Caco-2 (cell line): Measurements from ENCODE around the gene BYSL. TPM values are rescaled to one million over a fixed set of nuclear protein-coding genes. Genes with fewer than 3 reads are reported as not detected.

ENCODE experiments used
- BruUV-seq: library from RNA; stranded (reverse); fragments of 400-500 nt; replicated peaks from 2 replicates; lab custom pipeline; 2021; lab: Mats Ljungman, UMichigan
- CTCF ChIA-PET: fragments of 300-600 bp; sonication (Branson Sonifier 250); formaldehyde crosslinking; loops from one replicate; lab custom pipeline; 2022; ENCODE audit warnings: antibody characterized with exemption; lab: Charles Lee
- POLR2A ChIA-PET: fragments of 300-600 bp; sonication (Branson Sonifier 250); formaldehyde crosslinking; loops from one replicate; lab custom pipeline; 2022; ENCODE audit warnings: antibody characterized with exemption; lab: Charles Lee
- DNase-seq, 2 experiments: peaks; one replicate each; pipeline versions ENCODE4 v3.0.0 to v3.0.0-alpha.2; 2020 to 2022
- H3K27me3 ChIP-seq: replicated peaks from 2 replicates; pipeline ENCODE4 v1.6.0; 2011; ENCODE audit warnings: low read length; ENCODE audit not compliant: control insufficient read depth, insufficient read depth
- H3K36me3 ChIP-seq: 2 replicates; pipeline ENCODE4 v1.5.1; 2011; ENCODE audit warnings: low read length; ENCODE audit not compliant: control insufficient read depth, insufficient read depth
- H3K4me1 ChIP-seq: fragments of 250-450 bp; sonication (Bioruptor Pico); 2 replicates; pipeline ENCODE4 v1.5.1; 2020; ENCODE audit warnings: mild to moderate bottlenecking
- H3K4me3 ChIP-seq: 2 replicates; pipeline ENCODE4 v1.5.1; 2011; ENCODE audit warnings: low read depth, mild to moderate bottlenecking, control low read depth, low read length
- H3K9me3 ChIP-seq: fragments of 250-450 bp; sonication (Bioruptor Pico); 2 replicates; pipeline ENCODE4 v1.5.1; 2020; ENCODE audit warnings: mild to moderate bottlenecking, moderate library complexity
- H3K27ac Mint-ChIP-seq: one replicate; pipeline ENCODE4 v1.8.0; 2022; ENCODE audit warnings: mixed read lengths; ENCODE audit not compliant: unreplicated experiment
- H3K27me3 Mint-ChIP-seq: one replicate; pipeline ENCODE4 v1.8.0; 2022; ENCODE audit warnings: mixed read lengths; ENCODE audit not compliant: insufficient read depth, unreplicated experiment
- H3K36me3 Mint-ChIP-seq: one replicate; pipeline ENCODE4 v1.8.0; 2022; ENCODE audit warnings: mild to moderate bottlenecking, mixed read lengths; ENCODE audit not compliant: insufficient read depth, unreplicated experiment
- H3K4me1 Mint-ChIP-seq: one replicate; pipeline ENCODE4 v1.8.0; 2022; ENCODE audit warnings: low read depth, mixed read lengths; ENCODE audit not compliant: unreplicated experiment
- H3K4me3 Mint-ChIP-seq: one replicate; pipeline ENCODE4 v1.8.0; 2022; ENCODE audit warnings: mild to moderate bottlenecking, moderate library complexity, mixed read lengths; ENCODE audit not compliant: unreplicated experiment
- H3K9me3 Mint-ChIP-seq: one replicate; pipeline ENCODE4 v1.8.0; 2022; ENCODE audit warnings: mixed read lengths; ENCODE audit not compliant: unreplicated experiment
- intact Hi-C: fragments of 100-400 bp; cut with micrococcal nuclease; formaldehyde crosslinking; loops from one replicate; pipeline ENCODE4 v1.10.0; 2022; ENCODE audit not compliant: unreplicated experiment
- total RNA-seq: library from RNA; stranded (reverse); gene quantifications from 2 replicates; pipeline ENCODE4 v1.2.3, GENCODE V29; 2022
- TF ChIP-seq, protein P1 (sequence below), 2 experiments: fragments of 200-600 bp in 1 of 2; IDR thresholded peaks; 1 replicate in 1 of 2; 2 replicates in 1 of 2; pipeline versions ENCODE4 v1.5.1 to v1.8.0; 2011 to 2022; ENCODE audit warnings: antibody characterized with exemption in 1 of 2, control low read depth in 1 of 2, inconsistent platforms in 1 of 2, low read depth in 1 of 2, low read length in 1 of 2, mild to moderate bottlenecking in 1 of 2, moderate library complexity in 1 of 2; ENCODE audit not compliant: insufficient read depth in 1 of 2, severe bottlenecking in 1 of 2, unreplicated experiment in 1 of 2

The BYSL gene
- total RNA-seq, 1 experiment from 2014 or later, result 45.9 TPM

DNA sequence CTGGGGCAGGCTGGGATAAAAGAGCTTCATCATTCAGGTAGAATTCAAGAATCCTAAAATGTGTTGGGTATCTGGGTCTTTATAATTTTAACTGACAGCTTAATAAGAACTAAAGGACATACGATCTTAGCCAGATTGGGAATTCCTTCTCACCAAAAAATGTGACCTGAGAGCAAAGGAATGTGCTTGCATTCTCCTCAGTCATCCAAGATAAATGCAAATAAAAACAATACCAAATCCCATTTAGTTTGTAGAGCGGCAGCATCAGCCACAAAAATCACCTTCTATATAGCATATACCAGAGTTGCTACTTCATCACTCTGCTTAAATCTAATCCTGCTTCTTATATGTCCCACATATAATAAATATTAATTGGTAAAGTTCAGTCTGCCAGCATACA lies 43.1 kb upstream of the BYSL start:
- no peaks in the 10 kb centered on the region for H3K4me1 ChIP-seq
- no peak overlapping the region for H3K4me3 ChIP-seq
- H3K36me3 ChIP-seq, result no peaks in the 10 kb centered on the region
- peaks cover 7% of the 10 kb centered on the region for H3K36me3 Mint-ChIP-seq
- no peak for DNase-seq
- H3K27me3 ChIP-seq, result no peaks in the 10 kb centered on the region
- no peaks in the 10 kb centered on the region for H3K27me3 Mint-ChIP-seq
- BruUV-seq, result no TSS peak
- no peak overlapping the region for H3K4me3 Mint-ChIP-seq
- no peak overlapping the region for H3K27ac Mint-ChIP-seq
- no peaks in the 10 kb centered on the region for H3K9me3 Mint-ChIP-seq
- TF ChIP-seq, protein P1, sequence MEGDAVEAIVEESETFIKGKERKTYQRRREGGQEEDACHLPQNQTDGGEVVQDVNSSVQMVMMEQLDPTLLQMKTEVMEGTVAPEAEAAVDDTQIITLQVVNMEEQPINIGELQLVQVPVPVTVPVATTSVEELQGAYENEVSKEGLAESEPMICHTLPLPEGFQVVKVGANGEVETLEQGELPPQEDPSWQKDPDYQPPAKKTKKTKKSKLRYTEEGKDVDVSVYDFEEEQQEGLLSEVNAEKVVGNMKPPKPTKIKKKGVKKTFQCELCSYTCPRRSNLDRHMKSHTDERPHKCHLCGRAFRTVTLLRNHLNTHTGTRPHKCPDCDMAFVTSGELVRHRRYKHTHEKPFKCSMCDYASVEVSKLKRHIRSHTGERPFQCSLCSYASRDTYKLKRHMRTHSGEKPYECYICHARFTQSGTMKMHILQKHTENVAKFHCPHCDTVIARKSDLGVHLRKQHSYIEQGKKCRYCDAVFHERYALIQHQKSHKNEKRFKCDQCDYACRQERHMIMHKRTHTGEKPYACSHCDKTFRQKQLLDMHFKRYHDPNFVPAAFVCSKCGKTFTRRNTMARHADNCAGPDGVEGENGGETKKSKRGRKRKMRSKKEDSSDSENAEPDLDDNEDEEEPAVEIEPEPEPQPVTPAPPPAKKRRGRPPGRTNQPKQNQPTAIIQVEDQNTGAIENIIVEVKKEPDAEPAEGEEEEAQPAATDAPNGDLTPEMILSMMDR (IDR thresholded peaks at IDR 0.05; ENCODE audit: insufficient read depth in 1 of 2, low read depth in 1 of 2, low read length in 1 of 2, severe bottlenecking in 1 of 2, unreplicated experiment in 1 of 2), result no peak
- intact Hi-C loops, result no loop called here
- ChIA-PET CTCF (interaction anchor here (1.0 kb wide), 1 partner anchor 43 kb away, joined by 3 read pairs; the partner anchor contains the start of gene MED20), POLR2A (no interaction called here)
- H3K9me3 ChIP-seq, result no peaks in the 10 kb centered on the region
- no peaks in the 10 kb centered on the region for H3K4me1 Mint-ChIP-seq

GRCh38 chr6:41878961-41879405 lies 42.3 kb upstream of the BYSL start:
- BruUV-seq, result no TSS peak

DNA sequence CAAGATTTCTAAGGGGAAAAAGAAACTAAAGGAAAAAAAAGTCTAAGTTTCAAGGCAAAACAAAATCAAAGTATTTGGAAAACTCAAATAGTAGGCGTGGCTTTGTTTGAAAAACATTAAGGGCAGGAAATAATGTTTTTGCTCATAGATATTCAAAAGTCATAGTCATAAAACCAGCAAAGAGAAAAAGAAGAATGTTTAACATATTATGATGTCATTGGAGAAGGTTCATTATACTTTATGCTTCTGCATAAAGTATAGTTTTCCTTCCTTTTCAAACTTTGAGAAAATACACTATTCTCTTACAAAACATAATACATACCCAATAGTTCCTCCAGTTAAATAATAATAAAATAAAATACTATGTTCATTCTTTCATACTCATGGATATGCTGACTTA lies 39.8 kb upstream of the BYSL start:
- POLR2A ChIA-PET, result no interaction called here
- no TSS peak for BruUV-seq
- CTCF ChIA-PET, result no interaction called here
- intact Hi-C loops, result no loop called here
- Histone ChIP-seq H3K4me1 (no peaks in the 10 kb centered on the region), H3K9me3 (no peaks in the 10 kb centered on the region), H3K36me3 (no peaks in the 10 kb centered on the region), H3K4me3 (no peak overlapping the region), H3K27me3 (no peaks in the 10 kb centered on the region)
- H3K27ac Mint-ChIP-seq, result no peak overlapping the region
- DNase-seq, result no peak
- no peaks in the 10 kb centered on the region for H3K27me3 Mint-ChIP-seq
- TF ChIP-seq, protein P1 (IDR thresholded peaks at IDR 0.05; ENCODE audit: insufficient read depth in 1 of 2, low read depth in 1 of 2, low read length in 1 of 2, severe bottlenecking in 1 of 2, unreplicated experiment in 1 of 2), result no peak
- peaks cover 7% of the 10 kb centered on the region for H3K36me3 Mint-ChIP-seq
- H3K9me3 Mint-ChIP-seq, result no peaks in the 10 kb centered on the region
- H3K4me1 Mint-ChIP-seq, result peaks cover 5% of the 10 kb centered on the region
- no peak overlapping the region for H3K4me3 Mint-ChIP-seq

More at GRCh38 chr6:41878961-41879405, 42.3 kb upstream of the BYSL start:
- Mint-ChIP-seq H3K4me1 (no peaks in the 10 kb centered on the region), H3K27me3 (no peaks in the 10 kb centered on the region), H3K36me3 (peaks cover 7% of the 10 kb centered on the region), H3K4me3 (no peak overlapping the region), H3K9me3 (no peaks in the 10 kb centered on the region), H3K27ac (no peak overlapping the region)
- intact Hi-C loops, result no loop called here
- no peaks in the 10 kb centered on the region for H3K27me3 ChIP-seq
- no peaks in the 10 kb centered on the region for H3K36me3 ChIP-seq
- no peaks in the 10 kb centered on the region for H3K9me3 ChIP-seq
- TF ChIP-seq, protein P1 (IDR thresholded peaks at IDR 0.05; ENCODE audit: insufficient read depth in 1 of 2, low read depth in 1 of 2, low read length in 1 of 2, severe bottlenecking in 1 of 2, unreplicated experiment in 1 of 2), result no peak
- H3K4me3 ChIP-seq, result no peak overlapping the region
- ChIA-PET CTCF (no interaction called here), POLR2A (no interaction called here)
- no peaks in the 10 kb centered on the region for H3K4me1 ChIP-seq
- DNase-seq, result no peak
